GM23338 (cell line): Measurements from ENCODE around the gene CDX1. TPM values are rescaled to one million over a fixed set of nuclear protein-coding genes. Genes with fewer than 3 reads are reported as not detected.

ENCODE experiments used
- ATAC-seq: fragments of 200-7000 bp; cut with Tn5 transposase; 3 replicates; pipeline ENCODE4 v1.9.1; 2020
- DNase-seq: peaks from one replicate; pipeline ENCODE4 v3.0.0-alpha.2; 2015; ENCODE audit warnings: low spot score
- H2AFZ ChIP-seq: fragments of 200-600 bp; sonication (generic); 2 replicates; pipeline ENCODE4 v1.8.0; 2016; ENCODE audit warnings: antibody characterized with exemption, mild to moderate bottlenecking, moderate library complexity
- H3F3A ChIP-seq: fragments of 200-600 bp; sonication (generic); replicated peaks from 2 replicates; pipeline ENCODE4 v1.8.0; 2017; ENCODE audit warnings: antibody characterized with exemption, mixed run types, low read depth
- H3K27ac ChIP-seq: fragments of 200-600 bp; sonication (generic); 2 replicates; pipeline ENCODE4 v1.6.1; 2016; ENCODE audit warnings: low read depth
- H3K27me3 ChIP-seq: fragments of 200-600 bp; sonication (generic); 2 replicates; pipeline ENCODE4 v1.8.0; 2016; ENCODE audit warnings: mild to moderate bottlenecking, mixed run types, moderate library complexity; ENCODE audit not compliant: insufficient read depth
- H3K36me3 ChIP-seq: fragments of 200-600 bp; sonication (generic); 2 replicates; pipeline ENCODE4 v1.8.0; 2016; ENCODE audit warnings: mild to moderate bottlenecking; ENCODE audit not compliant: insufficient read depth
- H3K4me1 ChIP-seq: fragments of 200-600 bp; sonication (generic); 2 replicates; pipeline ENCODE4 v1.8.0; 2016; ENCODE audit warnings: mild to moderate bottlenecking, moderate library complexity; ENCODE audit not compliant: insufficient read depth
- H3K4me2 ChIP-seq: fragments of 200-600 bp; sonication (generic); 2 replicates; pipeline ENCODE4 v1.7.1; 2017; ENCODE audit warnings: mixed run types
- H3K4me3 ChIP-seq: fragments of 200-600 bp; sonication (generic); 2 replicates; pipeline ENCODE4 v1.6.1; 2016; ENCODE audit warnings: mixed run types
- H3K79me2 ChIP-seq: fragments of 200-600 bp; sonication (generic); replicated peaks from 2 replicates; pipeline ENCODE4 v1.8.0; 2017; ENCODE audit warnings: mild to moderate bottlenecking; ENCODE audit not compliant: insufficient read depth
- H3K9me2 ChIP-seq: fragments of 200-600 bp; sonication (generic); 2 replicates; pipeline ENCODE4 v1.8.0; 2017; ENCODE audit not compliant: insufficient read depth
- H4K20me1 ChIP-seq: fragments of 200-600 bp; sonication (generic); replicated peaks from 2 replicates; pipeline ENCODE4 v1.8.0; 2017; ENCODE audit warnings: mild to moderate bottlenecking; ENCODE audit not compliant: insufficient read depth
- H3K27ac Mint-ChIP-seq: 2 replicates; pipeline ENCODE4 v1.8.0; 2020; ENCODE audit warnings: inconsistent platforms, mild to moderate bottlenecking, moderate library complexity, mixed read lengths
- H3K27me3 Mint-ChIP-seq: 3 replicates; pipeline ENCODE4 v1.8.0; 2022; ENCODE audit warnings: low read depth, mild to moderate bottlenecking, moderate library complexity, mixed read lengths, inconsistent platforms; ENCODE audit not compliant: insufficient read depth, poor library complexity
- H3K36me3 Mint-ChIP-seq: 3 replicates; pipeline ENCODE4 v1.8.0; 2021; ENCODE audit warnings: low read depth, mild to moderate bottlenecking, inconsistent platforms, moderate library complexity, mixed read lengths
- H3K4me1 Mint-ChIP-seq: 3 replicates; pipeline ENCODE4 v1.8.0; 2020; ENCODE audit warnings: mild to moderate bottlenecking, inconsistent platforms, mixed read lengths
- H3K4me3 Mint-ChIP-seq: 3 replicates; pipeline ENCODE4 v1.8.0; 2021; ENCODE audit warnings: moderate library complexity, mild to moderate bottlenecking, inconsistent platforms, mixed read lengths
- H3K9me3 Mint-ChIP-seq: 3 replicates; pipeline ENCODE4 v1.8.0; 2020; ENCODE audit warnings: moderate library complexity, mild to moderate bottlenecking, inconsistent platforms, mixed read lengths
- EZH2 ChIP-seq: fragments of 200-600 bp; sonication (generic); IDR thresholded peaks from one replicate; pipeline ENCODE4 v1.8.0; 2017; ENCODE audit warnings: antibody characterized with exemption, mild to moderate bottlenecking, low read depth; ENCODE audit not compliant: unreplicated experiment
- ZNF114 ChIP-seq: fragments of 250-450 bp; sonication (Bioruptor Pico); IDR thresholded peaks from 2 replicates; pipeline ENCODE4 v1.5.0; 2020; ENCODE audit warnings: mild to moderate bottlenecking, moderate library complexity
- ZNF331 ChIP-seq: fragments of 250-450 bp; sonication (Bioruptor Pico); IDR thresholded peaks from 2 replicates; pipeline ENCODE4 v1.5.0; 2020; ENCODE audit warnings: low read depth, mild to moderate bottlenecking, moderate library complexity
- polyA plus RNA-seq: library from polyadenylated mRNA; unstranded; fragments of >200 nt; fragmentation: Nextera tagmentation; extraction: Ambion mirVana; gene quantifications from 2 replicates; pipeline ENCODE4 v1.2.1, GENCODE V29; 2016
- total RNA-seq: library from RNA; depleted of rRNA; stranded (reverse); fragments of >200 nt; shearing (Covaris generic); gene quantifications from 2 replicates; pipeline ENCODE4 v1.2.3, GENCODE V29; 2014
- TF ChIP-seq, protein P1 (sequence below): fragments of 250-450 bp; sonication (Bioruptor Pico); IDR thresholded peaks from 2 replicates; pipeline ENCODE4 v1.5.0; 2020; ENCODE audit warnings: mild to moderate bottlenecking, moderate library complexity
- TF ChIP-seq, protein P2 (sequence below): IDR thresholded peaks from one replicate; pipeline ENCODE4 v1.6.1; 2018; ENCODE audit warnings: antibody characterized with exemption; ENCODE audit not compliant: unreplicated experiment
- TF ChIP-seq, protein P3 (sequence below): IDR thresholded peaks from 2 replicates; pipeline ENCODE4 v1.6.1; 2016; ENCODE audit warnings: antibody characterized with exemption

Gene CDX1
- total and polyA plus RNA-seq, 2 experiments from 2014 or later: not detected

DNA sequence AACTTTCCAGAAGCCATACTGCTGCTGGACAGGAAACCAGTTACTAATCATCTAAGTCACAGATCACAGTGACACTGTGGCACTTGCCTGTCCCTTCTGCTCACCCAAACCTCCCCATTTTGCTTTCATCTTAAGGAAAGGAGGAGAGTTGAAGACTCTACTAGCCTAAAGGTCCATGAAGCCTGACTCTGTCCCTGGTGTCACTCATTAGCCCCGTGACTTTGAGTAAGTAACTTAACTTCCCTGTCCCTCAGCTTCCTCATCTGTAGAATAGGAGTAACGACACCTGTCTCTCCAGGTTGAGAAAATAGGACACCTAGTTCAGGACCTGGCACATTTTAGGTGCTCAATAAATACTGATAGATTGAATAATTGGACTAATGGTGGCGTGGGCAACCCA, 22.7 kb downstream of the CDX1 start (continued):
- TF ChIP-seq, protein P1, sequence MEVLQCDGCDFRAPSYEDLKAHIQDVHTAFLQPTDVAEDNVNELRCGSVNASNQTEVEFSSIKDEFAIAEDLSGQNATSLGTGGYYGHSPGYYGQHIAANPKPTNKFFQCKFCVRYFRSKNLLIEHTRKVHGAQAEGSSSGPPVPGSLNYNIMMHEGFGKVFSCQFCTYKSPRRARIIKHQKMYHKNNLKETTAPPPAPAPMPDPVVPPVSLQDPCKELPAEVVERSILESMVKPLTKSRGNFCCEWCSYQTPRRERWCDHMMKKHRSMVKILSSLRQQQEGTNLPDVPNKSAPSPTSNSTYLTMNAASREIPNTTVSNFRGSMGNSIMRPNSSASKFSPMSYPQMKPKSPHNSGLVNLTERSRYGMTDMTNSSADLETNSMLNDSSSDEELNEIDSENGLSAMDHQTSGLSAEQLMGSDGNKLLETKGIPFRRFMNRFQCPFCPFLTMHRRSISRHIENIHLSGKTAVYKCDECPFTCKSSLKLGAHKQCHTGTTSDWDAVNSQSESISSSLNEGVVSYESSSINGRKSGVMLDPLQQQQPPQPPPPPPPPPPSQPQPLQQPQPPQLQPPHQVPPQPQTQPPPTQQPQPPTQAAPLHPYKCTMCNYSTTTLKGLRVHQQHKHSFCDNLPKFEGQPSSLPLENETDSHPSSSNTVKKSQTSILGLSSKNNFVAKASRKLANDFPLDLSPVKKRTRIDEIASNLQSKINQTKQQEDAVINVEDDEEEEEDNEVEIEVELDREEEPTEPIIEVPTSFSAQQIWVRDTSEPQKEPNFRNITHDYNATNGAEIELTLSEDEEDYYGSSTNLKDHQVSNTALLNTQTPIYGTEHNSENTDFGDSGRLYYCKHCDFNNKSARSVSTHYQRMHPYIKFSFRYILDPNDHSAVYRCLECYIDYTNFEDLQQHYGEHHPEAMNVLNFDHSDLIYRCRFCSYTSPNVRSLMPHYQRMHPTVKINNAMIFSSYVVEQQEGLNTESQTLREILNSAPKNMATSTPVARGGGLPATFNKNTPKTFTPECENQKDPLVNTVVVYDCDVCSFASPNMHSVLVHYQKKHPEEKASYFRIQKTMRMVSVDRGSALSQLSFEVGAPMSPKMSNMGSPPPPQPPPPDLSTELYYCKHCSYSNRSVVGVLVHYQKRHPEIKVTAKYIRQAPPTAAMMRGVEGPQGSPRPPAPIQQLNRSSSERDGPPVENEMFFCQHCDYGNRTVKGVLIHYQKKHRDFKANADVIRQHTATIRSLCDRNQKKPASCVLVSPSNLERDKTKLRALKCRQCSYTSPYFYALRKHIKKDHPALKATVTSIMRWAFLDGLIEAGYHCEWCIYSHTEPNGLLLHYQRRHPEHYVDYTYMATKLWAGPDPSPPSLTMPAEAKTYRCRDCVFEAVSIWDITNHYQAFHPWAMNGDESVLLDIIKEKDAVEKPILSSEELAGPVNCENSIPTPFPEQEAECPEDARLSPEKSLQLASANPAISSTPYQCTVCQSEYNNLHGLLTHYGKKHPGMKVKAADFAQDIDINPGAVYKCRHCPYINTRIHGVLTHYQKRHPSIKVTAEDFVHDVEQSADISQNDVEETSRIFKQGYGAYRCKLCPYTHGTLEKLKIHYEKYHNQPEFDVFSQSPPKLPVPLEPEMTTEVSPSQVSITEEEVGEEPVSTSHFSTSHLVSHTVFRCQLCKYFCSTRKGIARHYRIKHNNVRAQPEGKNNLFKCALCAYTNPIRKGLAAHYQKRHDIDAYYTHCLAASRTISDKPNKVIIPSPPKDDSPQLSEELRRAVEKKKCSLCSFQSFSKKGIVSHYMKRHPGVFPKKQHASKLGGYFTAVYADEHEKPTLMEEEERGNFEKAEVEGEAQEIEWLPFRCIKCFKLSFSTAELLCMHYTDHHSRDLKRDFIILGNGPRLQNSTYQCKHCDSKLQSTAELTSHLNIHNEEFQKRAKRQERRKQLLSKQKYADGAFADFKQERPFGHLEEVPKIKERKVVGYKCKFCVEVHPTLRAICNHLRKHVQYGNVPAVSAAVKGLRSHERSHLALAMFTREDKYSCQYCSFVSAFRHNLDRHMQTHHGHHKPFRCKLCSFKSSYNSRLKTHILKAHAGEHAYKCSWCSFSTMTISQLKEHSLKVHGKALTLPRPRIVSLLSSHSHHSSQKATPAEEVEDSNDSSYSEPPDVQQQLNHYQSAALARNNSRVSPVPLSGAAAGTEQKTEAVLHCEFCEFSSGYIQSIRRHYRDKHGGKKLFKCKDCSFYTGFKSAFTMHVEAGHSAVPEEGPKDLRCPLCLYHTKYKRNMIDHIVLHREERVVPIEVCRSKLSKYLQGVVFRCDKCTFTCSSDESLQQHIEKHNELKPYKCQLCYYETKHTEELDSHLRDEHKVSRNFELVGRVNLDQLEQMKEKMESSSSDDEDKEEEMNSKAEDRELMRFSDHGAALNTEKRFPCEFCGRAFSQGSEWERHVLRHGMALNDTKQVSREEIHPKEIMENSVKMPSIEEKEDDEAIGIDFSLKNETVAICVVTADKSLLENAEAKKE: no peak
- TF ChIP-seq ZNF114 (CRISPR knock-in tag) (no peak), ZNF331 (no peak)
- TF ChIP-seq, protein P2, sequence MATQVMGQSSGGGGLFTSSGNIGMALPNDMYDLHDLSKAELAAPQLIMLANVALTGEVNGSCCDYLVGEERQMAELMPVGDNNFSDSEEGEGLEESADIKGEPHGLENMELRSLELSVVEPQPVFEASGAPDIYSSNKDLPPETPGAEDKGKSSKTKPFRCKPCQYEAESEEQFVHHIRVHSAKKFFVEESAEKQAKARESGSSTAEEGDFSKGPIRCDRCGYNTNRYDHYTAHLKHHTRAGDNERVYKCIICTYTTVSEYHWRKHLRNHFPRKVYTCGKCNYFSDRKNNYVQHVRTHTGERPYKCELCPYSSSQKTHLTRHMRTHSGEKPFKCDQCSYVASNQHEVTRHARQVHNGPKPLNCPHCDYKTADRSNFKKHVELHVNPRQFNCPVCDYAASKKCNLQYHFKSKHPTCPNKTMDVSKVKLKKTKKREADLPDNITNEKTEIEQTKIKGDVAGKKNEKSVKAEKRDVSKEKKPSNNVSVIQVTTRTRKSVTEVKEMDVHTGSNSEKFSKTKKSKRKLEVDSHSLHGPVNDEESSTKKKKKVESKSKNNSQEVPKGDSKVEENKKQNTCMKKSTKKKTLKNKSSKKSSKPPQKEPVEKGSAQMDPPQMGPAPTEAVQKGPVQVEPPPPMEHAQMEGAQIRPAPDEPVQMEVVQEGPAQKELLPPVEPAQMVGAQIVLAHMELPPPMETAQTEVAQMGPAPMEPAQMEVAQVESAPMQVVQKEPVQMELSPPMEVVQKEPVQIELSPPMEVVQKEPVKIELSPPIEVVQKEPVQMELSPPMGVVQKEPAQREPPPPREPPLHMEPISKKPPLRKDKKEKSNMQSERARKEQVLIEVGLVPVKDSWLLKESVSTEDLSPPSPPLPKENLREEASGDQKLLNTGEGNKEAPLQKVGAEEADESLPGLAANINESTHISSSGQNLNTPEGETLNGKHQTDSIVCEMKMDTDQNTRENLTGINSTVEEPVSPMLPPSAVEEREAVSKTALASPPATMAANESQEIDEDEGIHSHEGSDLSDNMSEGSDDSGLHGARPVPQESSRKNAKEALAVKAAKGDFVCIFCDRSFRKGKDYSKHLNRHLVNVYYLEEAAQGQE: no peak

DNA sequence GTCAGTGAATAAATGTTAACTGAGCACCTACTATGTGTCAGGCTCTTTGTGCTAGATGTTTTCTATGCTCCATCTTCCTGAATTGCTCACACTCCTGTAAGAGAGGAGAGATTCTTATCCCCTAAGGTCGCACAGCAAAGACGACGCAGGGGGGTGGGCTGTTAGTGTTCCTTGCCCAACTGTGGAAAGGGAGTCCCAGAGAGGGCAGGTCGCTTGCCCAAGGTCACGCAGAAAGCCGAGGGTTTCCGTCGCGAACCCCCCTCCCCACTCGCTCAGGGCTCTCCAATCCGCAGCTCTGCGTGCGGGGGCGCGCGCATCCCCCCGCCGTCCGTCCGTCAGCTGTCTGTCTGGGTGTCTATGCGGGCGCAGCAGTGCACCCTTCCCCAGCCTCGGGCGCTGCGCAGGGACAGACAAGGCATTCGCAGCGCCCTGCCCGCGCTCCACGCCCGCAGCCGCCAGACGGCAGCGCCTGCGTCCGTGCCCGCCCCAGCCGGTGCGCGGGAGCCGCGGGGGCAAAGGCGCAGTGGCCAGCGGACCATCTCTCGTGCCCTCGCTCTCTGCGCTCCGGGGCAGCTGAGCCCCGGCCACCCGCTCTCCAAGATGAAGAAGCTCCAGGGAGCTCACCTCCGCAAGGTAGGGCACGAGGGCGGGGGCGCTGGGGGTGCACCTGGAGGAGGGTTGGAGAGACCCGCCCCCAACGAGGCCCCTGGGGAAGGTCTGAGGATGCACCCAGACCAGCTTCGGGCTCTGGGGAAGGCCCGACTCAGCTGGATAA, 23.3 kb downstream of the CDX1 start, which contains the start of gene SLC6A7:
Gene SLC6A7, plus strand, starts transcription at position 335 of the 775 bp plus-strand sequence. Its CDS starts 266 bp downstream, at position 601.
- peak; percentile 66 for ATAC-seq
- Histone ChIP-seq H3K9me2 (no peaks in the 10 kb centered on the region), H2AFZ (peak within 1 kb of the TSS; percentile 96), H3K36me3 (no peaks in the 10 kb centered on the region), H3K79me2 (no peaks in the 10 kb centered on the region), H3K4me3 (peak within 1 kb of the TSS; percentile 72), H3K27me3 (peaks cover 63% of the 10 kb centered on the region), H4K20me1 (no peaks in the 10 kb centered on the region), H3K4me2 (peak within 1 kb of the TSS; percentile 88), H3K27ac (no peak within 1 kb of the TSS), H3K4me1 (peaks cover 6% of the 10 kb centered on the region), H3F3A (no peaks in the 10 kb centered on the region)
- peaks cover 25% of the 10 kb centered on the region for H3K4me1 Mint-ChIP-seq
- H3K9me3 Mint-ChIP-seq: no peaks in the 10 kb centered on the region
- peak; percentile 42 for DNase-seq
- H3K36me3 Mint-ChIP-seq: no peaks in the 10 kb centered on the region
- peaks cover 74% of the 10 kb centered on the region for H3K27me3 Mint-ChIP-seq
- no peak within 1 kb of the TSS for H3K27ac Mint-ChIP-seq
- peak within 1 kb of the TSS; percentile 68 for H3K4me3 Mint-ChIP-seq
- TF ChIP-seq EZH2: peak; percentile 61
- TF ChIP-seq, protein P3, sequence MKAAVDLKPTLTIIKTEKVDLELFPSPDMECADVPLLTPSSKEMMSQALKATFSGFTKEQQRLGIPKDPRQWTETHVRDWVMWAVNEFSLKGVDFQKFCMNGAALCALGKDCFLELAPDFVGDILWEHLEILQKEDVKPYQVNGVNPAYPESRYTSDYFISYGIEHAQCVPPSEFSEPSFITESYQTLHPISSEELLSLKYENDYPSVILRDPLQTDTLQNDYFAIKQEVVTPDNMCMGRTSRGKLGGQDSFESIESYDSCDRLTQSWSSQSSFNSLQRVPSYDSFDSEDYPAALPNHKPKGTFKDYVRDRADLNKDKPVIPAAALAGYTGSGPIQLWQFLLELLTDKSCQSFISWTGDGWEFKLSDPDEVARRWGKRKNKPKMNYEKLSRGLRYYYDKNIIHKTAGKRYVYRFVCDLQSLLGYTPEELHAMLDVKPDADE: no peak
